GM18907 (cell line): ENCODE results near the gene RAB27B.

Experiments
- ATAC-seq: cut with Tn5 transposase; IDR thresholded peaks from one replicate; pipeline ENCODE4 v1.9.1; 2021; ENCODE audit warnings: mild to moderate bottlenecking, moderate library complexity; ENCODE audit not compliant: unreplicated experiment

Gene RAB27B

DNA sequence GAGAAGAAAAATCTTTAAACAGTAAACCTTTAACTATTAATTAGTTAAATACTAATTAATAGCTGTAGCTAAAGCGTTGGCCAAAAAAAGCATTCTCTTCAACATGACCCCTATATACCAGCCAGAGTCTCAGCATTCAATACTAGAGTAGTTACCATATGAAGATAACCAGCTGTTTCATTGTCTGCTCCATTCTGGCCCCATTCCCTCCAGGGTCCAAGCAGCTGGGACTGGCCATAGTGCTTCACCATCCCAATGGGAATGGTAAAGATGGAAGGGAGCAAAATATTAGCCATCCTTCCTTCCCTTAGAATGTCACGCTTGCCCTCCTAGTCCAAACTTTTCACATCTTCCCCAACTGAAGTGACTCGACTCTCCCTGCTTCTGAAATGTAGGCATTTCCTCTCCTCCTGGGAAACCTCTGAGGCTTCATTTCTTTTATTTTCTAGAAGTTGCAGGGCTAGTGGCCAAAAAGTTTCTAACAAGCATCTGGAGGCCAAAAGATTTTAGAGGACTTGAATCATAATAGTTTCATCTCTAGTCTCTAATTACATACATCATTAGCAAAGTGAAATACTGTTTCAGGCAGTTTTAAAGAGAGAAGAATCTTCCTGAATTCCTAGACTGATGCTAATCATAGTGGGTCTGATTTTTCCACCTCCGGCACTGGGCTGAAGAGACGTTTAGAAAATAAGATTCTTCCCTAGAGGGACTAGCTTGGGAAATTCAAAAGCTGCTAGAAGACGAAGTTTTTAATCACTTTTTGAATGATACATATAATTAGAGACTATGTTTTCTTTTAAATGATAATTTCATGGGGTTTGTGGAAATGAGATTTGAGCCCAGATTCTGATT, 78.3 kb downstream of the RAB27B start:
- ATAC-seq: no peak

GRCh38 chr18:54909538-54909937, 81.3 kb downstream of the RAB27B start:
- no peak for ATAC-seq

DNA sequence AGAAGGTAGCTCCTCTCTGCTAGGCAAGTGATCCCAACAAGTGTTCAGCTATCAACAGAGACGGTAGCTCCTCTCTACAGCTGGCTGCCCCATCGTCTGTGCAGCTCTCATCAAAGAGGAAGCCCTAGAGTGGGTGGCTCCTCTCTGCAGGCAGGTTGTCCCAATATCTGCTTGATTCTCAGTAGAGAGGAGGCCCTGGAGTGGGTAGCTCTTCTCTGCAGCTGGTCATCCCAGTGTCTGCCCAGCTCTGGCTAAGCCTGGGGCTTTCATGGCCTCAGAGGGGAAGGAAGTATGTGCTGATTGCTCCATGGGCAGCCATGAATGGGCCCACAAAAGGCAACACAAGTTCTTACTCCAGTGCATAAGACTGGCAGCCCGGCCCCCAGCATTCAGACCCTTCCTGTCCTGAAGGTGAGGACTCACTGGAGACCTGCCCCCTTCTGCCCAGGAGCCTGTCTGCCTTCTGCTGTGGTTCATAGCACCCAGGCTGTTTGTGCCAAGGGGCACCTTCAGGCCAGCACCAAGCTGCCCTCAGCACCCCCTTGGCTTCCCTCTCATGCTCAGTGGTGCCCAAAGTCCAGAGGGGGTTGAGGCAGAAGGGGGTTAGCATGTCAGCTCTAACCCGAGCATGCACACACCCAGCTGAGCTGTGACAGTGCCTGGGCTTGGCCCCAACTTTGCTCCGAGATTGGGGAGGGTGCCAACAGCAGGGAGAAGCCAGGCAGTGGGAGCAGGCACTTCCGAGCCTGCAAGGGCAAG, 82.1 kb downstream of the RAB27B start:
- ATAC-seq: no peak

- ATAC-seq: no peak
Measured at GRCh38 chr18:54911551-54911950, 83.3 kb downstream of the RAB27B start.

- ATAC-seq: no peak
Measured at GRCh38 chr18:54914816-54915215, 86.5 kb downstream of the RAB27B start.

DNA sequence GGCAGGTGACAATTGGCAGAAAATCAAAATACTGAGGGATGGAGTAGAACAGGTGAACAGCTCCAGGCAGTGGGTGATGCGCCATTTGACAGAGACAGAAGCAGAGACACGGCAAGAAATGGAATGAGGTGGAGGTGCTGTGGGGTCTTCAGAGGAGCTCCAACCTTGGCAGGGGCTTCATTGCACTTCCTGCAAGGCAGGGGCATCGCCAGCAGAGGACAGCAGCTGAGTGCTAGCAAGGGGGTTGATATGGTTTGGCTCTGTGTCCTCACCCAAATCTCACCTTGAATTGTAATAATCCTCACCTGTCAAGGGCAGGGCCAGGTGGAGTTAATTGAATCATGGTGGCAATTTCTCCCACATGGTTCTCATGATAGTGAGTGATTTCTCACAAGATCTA, 88.2 kb downstream of the RAB27B start:
- ATAC-seq: no peak

GRCh38 chr18:54918060-54918459, 89.8 kb downstream of the RAB27B start:
- no peak for ATAC-seq

GRCh38 chr18:54919412-54919811, 91.1 kb downstream of the RAB27B start:
- no peak for ATAC-seq

DNA sequence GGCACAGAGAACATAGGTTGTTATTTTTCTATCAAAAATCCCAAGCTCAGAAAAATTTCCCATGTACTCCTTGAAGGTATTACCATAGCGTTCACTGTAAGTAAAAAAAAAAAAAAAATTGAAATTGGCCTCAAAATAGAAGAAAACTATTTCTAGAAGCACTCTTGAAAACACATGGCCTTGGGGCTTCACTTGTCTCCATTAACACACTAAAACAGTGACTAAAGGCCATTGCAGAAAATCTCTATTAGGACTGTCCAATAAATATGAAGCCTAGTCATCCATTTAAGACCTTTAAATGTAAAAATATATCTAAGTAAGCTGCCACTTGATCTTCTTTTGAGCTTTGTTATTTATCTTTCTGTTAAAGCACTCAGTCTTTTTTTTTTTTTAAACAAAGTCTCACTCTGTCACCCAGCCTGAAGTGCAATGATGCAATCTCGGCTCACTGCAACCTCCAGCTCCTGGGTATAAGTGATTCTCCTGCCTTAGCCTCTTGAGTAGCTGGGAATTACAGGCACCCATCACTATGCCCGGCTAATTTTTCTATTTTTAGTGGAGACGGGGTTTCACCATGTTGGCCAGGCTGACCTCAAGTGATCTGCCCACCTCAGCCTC, 95.2 kb downstream of the RAB27B start:
- no peak for ATAC-seq

DNA sequence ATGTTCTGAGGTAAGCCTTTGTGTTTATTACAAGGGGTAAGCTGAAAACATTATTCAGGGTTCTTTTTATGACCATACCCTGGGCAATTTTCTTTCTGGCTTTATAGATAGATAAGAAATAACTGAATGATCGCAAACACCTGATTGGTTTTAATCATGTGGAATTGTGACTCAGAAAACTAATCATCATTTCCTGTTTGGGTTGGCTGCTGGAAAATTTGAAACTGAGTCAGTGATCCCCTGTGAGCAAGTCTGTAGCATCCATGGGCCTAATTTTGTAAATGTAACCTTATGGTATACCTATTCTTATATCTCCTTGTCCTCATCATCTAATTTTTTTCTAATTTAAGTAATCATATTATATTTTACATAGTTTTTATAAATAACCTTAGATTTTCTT, 96.7 kb downstream of the RAB27B start:
- no peak for ATAC-seq

DNA sequence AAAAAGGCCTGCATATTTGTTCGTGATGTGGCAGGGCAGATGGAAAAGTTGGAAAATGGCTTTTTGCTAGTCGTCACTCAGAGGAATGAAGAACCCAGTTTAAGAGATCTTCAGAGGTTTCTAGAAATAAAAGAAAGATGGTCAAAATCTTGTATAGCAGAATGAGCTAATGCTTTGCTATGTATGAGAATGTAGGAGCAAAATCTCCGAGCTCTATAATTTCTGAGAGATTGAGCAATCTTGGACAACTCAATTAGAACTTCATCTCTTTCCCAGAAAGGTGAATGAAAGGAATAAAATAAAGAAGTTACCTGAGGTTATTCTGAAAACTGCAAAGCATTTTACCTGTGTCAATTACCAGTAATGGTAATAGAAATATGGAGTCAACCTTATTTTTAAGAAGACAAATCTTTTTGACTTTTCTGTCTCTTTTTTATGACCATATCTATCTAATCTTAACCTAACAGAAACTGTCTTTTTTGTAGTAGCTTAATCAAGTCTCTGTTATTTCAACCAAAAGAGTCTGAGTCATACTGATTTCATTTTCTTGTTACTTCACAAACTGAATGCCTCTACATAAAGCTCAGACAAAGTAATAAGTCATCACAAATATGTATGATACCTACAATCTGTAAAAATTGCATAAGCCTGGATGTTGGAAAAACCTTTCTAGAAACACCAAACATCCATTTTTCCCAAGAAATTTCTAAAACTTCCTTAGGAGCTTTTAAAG, 98.5 kb downstream of the RAB27B start:
- no peak for ATAC-seq

DNA sequence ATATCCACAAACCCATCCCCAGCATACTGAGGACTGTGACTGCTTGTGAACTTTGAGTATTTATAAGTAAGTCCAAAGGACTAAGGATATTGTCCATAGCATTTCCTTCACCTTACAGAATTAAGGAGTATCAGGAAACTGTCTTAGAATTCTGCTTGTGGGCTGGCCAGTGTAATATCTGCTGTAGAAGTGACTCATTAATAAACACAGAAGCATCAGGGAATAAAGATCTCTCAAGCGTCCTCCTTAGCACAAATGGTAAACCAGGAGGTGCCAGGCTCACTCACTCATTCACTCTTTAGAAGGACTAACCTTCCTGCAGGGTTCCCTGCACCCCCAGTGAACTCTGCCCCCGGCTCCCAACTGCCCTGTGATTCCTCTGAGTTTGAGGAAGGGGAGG, 100.0 kb downstream of the RAB27B start:
- no peak for ATAC-seq

DNA sequence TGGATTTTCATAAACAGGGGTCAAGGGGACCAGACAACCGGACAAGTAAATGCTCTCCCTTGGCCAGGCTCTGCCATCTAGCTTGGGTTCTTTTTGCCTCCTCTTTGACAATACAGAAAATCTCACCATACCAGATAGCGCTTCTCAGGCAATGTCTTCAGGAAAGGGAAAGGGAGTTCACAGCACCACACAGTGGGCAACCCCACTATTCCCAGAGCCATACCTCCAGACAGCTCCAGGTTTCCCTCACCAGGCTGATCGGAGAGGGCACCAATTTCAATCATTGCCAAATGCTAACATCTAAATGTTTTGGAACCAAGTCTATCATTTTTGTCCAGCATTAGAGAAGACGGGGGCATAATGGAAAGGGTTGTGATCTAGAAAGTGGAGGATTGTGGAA, 102.9 kb downstream of the RAB27B start:
- no peak for ATAC-seq

- no peak for ATAC-seq
Measured at GRCh38 chr18:54932472-54932871, 104.2 kb downstream of the RAB27B start.

DNA sequence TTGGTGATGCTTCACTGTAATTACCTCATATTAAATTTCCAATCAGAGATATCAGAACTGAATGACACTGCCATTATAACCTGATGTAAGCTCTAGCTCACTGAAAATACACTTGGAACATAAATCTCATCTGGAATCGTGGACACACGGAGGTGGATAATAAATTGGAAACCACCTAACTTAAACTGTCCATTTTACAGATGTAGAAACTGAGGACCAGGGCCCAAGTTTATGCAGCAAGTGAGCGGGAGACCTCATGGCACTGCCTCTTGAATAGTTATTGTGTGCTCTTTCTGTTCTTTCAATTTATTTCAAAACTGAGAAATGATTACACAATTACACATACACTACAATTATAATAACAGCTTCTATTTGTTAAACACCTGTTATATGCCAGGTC, 110.2 kb downstream of the RAB27B start:
- no peak for ATAC-seq

DNA sequence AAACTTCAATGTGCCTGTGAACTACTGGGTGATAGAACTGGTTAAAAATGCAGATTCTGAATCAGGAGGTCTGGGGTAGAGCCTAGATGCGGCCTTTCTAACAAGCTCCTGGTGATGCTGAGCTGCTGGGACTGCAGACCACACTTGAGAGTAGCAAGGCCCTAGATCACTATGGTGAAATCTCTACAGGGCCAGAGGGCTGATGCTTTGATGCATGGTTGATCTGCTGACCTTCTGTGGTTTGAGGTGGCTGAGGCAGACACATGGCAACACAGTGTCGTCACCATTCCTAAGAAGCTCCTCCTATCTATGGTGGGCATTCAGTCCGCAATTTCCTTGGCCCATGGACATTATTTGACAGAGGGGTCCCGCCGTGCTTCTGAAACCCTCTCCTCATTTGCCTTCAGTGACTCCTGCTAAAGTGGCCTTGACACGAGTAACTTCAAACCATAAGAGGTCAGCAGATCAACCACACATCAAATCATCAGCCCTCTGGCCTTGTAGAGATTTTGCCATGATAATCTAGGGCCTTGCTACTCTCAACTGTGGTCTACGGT, 111.2 kb downstream of the RAB27B start:
- ATAC-seq: no peak

GRCh38 chr18:54942144-54942543, 113.9 kb downstream of the RAB27B start:
- ATAC-seq: no peak

GRCh38 chr18:54942569-54942968, 114.3 kb downstream of the RAB27B start:
- ATAC-seq: no peak
